GM12864 (cell line): ENCODE results near the gene PRKAR1B.

Experiments used
- DNase-seq: peaks from one replicate; pipeline ENCODE4 v3.0.0-alpha.2; 2011; ENCODE audit warnings: low read depth
- H3K4me3 ChIP-seq: 2 replicates; pipeline ENCODE4 v1.5.1; 2011; ENCODE audit warnings: mild to moderate bottlenecking, low read depth, low read length, control low read depth
- TF ChIP-seq, protein P1 (sequence below): IDR thresholded peaks from 2 replicates; pipeline ENCODE4 v1.5.1; 2011; ENCODE audit warnings: low read depth, mild to moderate bottlenecking, moderate library complexity, low read length, control low read depth, inconsistent platforms; ENCODE audit errors: missing control alignments

PRKAR1B gene

DNA sequence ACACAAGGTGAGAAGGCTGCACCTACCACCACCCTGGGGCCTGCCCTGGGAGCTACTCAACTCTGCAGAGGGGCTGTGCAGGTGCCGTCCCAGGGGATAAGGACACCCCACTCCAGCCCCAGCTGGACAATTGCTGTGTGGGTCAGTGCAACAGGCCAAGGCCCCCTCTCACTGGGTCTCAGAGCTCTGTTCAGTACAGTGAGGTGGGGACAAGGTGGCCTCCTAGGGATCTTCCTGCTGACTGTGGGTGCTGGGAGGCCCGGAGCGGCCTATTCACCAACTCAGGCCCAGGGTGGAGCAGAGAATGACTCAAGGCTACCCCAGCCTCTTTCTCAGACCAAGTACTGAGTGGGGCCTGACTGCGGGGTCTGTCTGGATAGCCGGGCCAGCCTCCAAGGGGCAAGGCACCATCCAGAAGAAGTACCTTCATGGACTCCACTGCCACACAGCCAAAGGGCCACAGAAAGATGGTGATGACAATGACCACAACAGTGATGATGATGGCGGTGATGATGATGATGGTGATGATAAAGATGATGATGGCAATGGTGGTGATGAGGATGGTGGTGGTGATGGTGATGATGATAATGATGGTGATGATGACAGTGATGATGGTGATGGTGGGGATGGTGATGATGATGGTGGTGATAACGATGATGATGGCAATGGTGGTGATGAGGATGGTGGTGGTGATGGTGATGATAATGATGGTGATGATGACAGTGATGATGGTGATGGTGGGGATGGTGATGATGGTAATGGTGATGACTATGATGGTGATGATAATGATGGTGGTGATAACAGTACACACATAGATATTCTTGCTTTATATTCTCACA is 60.4 kb downstream of the PRKAR1B start:
- TF ChIP-seq, protein P1, sequence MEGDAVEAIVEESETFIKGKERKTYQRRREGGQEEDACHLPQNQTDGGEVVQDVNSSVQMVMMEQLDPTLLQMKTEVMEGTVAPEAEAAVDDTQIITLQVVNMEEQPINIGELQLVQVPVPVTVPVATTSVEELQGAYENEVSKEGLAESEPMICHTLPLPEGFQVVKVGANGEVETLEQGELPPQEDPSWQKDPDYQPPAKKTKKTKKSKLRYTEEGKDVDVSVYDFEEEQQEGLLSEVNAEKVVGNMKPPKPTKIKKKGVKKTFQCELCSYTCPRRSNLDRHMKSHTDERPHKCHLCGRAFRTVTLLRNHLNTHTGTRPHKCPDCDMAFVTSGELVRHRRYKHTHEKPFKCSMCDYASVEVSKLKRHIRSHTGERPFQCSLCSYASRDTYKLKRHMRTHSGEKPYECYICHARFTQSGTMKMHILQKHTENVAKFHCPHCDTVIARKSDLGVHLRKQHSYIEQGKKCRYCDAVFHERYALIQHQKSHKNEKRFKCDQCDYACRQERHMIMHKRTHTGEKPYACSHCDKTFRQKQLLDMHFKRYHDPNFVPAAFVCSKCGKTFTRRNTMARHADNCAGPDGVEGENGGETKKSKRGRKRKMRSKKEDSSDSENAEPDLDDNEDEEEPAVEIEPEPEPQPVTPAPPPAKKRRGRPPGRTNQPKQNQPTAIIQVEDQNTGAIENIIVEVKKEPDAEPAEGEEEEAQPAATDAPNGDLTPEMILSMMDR: no peak
- DNase-seq: no peak
- H3K4me3 ChIP-seq: no peak overlapping the region

DNA sequence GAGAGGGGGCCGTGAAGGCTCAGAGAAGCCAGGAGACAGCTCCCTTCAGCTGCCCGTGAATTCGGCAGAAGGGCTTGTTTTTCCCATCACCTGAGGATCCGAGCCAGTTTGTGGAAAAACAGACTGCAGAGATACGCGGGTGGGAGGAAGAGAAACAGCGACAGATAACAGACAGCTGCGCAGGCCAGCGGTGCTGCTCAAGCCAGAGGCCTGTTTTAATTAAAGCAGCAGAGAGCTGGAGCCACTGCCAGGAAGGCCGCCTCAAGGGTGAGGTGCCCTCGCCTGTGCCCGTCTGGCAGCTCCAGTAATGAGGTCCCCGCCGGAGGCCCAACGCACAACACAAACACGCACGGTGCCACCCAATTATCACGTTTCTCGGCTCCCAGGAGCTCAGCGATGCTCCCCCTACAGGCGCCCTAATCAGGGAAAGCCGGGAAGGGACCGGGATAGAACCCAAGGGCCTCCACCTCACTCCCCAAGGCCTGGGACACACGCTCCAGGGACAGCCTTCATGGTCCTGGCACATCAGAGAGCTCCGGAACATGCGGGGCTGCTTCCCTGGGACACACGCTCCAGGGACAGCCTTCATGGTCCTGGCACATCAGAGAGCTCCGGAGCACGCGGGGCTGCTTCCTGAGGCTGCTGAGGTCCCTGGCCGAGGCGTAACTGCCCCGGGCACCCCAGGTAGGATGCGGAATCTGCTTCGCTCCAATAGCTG is 61.2 kb downstream of the PRKAR1B start:
- H3K4me3 ChIP-seq: no peak overlapping the region
- TF ChIP-seq, protein P1: no peak
- DNase-seq: no peak

DNA sequence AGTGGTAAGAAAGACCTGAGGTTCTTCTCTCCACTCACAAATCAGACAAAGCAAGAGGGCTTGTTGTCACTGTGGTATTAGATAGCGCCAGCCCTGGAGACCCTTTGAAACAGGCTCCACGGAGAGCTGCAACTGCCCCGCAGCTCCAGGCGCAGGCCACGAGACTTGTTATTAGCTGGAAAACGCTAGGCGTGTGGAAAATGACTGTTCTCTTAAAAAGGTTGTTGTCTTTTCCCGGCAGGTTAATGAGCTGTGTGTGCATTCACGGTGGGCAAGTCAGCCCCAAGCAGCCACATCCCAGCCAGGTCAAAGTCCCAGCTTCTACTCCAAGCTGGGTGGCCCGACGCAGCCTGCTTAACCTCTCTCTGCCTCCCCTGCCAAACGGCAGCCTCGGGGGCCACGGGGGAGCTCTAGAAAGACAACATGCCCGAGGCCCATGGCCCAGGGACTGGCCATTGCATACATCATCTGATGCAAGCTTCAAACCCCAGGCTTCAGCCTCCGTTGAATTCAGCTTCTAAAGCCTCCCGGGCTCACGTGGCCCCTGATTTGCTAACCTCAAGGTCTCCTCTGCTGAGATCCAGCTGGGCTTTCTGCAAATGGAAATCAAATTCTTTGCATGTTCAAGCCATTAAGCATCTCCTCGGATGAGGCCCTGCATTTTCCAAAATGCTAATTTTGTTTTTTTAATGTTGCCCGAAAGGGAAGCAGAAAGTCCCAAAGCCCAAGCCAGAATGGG is 61.9 kb downstream of the PRKAR1B start:
- TF ChIP-seq, protein P1: no peak
- no peak overlapping the region for H3K4me3 ChIP-seq
- no peak for DNase-seq

DNA sequence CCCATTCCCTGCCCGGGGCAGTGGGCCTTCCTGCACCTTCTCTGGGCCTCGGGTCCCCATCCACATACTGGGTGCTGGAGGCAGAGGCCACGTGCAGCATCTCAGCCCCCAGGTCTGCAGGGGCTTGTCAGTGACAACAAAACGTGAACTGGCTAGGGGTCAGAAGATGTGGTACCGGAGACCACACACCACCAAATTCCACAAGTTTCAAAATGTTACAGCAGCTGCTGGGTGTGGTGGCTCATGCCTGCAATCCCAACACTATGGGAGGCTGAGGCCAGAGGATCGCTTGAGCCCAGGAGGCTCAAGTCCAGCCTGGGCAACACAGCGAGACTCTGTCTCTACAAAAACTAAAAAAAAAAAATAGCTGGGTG is 62.7 kb downstream of the PRKAR1B start:
- TF ChIP-seq, protein P1: no peak
- no peak for DNase-seq
- H3K4me3 ChIP-seq: no peak overlapping the region

DNA sequence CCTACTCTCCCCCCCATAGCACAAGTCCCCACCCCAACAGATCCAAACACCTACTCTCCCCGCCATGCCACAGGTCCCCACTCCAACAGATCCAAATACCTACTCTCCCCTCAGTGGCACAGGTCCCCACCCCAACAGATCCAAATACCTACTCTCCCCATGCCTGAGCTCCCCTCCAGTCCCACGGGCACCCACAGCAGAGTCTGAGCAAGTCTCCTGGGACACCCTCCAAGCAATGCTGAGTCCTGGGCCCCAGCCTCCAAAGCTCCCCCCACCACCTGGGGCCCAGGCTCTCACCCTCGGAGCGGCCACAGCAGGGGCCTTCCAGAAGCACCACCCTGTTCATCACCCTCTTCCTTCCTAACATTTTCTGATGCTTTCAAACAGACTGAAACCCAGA is 64.5 kb downstream of the PRKAR1B start:
- H3K4me3 ChIP-seq: no peak overlapping the region
- DNase-seq: no peak
- TF ChIP-seq, protein P1: no peak

DNA sequence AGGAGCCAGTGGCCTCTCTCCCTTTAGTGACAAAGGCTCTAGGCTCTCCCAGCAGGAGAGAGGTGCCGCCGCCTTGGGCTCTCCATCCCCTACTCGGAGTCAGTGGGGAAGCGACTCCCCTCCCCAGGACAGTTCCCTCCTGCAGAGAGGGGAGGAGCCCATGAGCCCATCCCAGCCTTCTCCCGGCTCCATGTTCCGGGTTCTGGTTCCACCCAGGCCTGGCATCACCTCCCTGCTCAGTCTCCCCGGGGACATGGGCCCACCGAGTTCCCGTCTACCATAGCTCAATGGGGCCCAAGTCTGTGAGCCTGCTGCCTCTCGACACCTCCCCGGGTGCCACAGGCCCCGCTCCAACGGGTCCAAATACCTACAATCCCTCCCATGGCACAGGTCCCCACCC is 67.1 kb downstream of the PRKAR1B start:
- TF ChIP-seq, protein P1: no peak
- no peak overlapping the region for H3K4me3 ChIP-seq

More for the DNA sequence above, 67.1 kb downstream of the PRKAR1B start:
- no peak for DNase-seq
